Ishikawa (cell line): ENCODE data around the gene AMMECR1.

ENCODE experiments used
- CEBPB ChIP-seq: IDR thresholded peaks from 2 replicates; pipeline ENCODE4 v1.6.1; 2012
- CREB1 ChIP-seq: IDR thresholded peaks from 2 replicates; pipeline ENCODE4 v1.6.1; 2012; ENCODE audit warnings: low read depth
- EGR1 ChIP-seq: IDR thresholded peaks from 2 replicates; pipeline ENCODE4 v1.6.1; 2012
- EP300 ChIP-seq: IDR thresholded peaks from 2 replicates; pipeline ENCODE4 v1.6.1; 2012; ENCODE audit warnings: borderline replicate concordance
- FOXM1 ChIP-seq: IDR thresholded peaks from 2 replicates; pipeline ENCODE4 v1.6.1; 2012; ENCODE audit warnings: low read depth, borderline replicate concordance
- MAX ChIP-seq: IDR thresholded peaks from 2 replicates; pipeline ENCODE4 v1.6.1; 2012
- NFIC ChIP-seq: IDR thresholded peaks from 2 replicates; pipeline ENCODE4 v1.6.1; 2012
- RAD21 ChIP-seq: IDR thresholded peaks from 2 replicates; pipeline ENCODE4 v1.6.1; 2012; ENCODE audit warnings: low read depth
- TAF1 ChIP-seq: IDR thresholded peaks from 2 replicates; pipeline ENCODE4 v1.6.1; 2012; ENCODE audit warnings: low read depth, mild to moderate bottlenecking
- TCF12 ChIP-seq: IDR thresholded peaks from 2 replicates; pipeline ENCODE4 v1.6.1; 2012; ENCODE audit warnings: low read depth
- TEAD4 ChIP-seq: IDR thresholded peaks from 2 replicates; pipeline ENCODE4 v1.6.1; 2012
- USF1 ChIP-seq: IDR thresholded peaks from 2 replicates; pipeline ENCODE4 v1.6.1; 2012
- YY1 ChIP-seq: IDR thresholded peaks from 2 replicates; pipeline ENCODE4 v1.6.1; 2012; ENCODE audit warnings: low read depth
- ZBTB7A ChIP-seq: IDR thresholded peaks from 2 replicates; pipeline ENCODE4 v1.6.1; 2012; ENCODE audit warnings: low read depth
- TF ChIP-seq, protein P1 (sequence below): IDR thresholded peaks from 2 replicates; pipeline ENCODE4 v1.6.1; 2012; ENCODE audit warnings: low read depth, mild to moderate bottlenecking

The AMMECR1 gene

GRCh38 chrX:110201799-110202198 is 116.1 kb downstream of the AMMECR1 start:
- TF ChIP-seq NFIC: no peak
- TF ChIP-seq CREB1: no peak
- TF ChIP-seq TAF1: no peak
- TF ChIP-seq, protein P1, sequence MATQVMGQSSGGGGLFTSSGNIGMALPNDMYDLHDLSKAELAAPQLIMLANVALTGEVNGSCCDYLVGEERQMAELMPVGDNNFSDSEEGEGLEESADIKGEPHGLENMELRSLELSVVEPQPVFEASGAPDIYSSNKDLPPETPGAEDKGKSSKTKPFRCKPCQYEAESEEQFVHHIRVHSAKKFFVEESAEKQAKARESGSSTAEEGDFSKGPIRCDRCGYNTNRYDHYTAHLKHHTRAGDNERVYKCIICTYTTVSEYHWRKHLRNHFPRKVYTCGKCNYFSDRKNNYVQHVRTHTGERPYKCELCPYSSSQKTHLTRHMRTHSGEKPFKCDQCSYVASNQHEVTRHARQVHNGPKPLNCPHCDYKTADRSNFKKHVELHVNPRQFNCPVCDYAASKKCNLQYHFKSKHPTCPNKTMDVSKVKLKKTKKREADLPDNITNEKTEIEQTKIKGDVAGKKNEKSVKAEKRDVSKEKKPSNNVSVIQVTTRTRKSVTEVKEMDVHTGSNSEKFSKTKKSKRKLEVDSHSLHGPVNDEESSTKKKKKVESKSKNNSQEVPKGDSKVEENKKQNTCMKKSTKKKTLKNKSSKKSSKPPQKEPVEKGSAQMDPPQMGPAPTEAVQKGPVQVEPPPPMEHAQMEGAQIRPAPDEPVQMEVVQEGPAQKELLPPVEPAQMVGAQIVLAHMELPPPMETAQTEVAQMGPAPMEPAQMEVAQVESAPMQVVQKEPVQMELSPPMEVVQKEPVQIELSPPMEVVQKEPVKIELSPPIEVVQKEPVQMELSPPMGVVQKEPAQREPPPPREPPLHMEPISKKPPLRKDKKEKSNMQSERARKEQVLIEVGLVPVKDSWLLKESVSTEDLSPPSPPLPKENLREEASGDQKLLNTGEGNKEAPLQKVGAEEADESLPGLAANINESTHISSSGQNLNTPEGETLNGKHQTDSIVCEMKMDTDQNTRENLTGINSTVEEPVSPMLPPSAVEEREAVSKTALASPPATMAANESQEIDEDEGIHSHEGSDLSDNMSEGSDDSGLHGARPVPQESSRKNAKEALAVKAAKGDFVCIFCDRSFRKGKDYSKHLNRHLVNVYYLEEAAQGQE: no peak
- no peak for TF ChIP-seq CEBPB
- no peak for TF ChIP-seq MAX
- no peak for TF ChIP-seq FOXM1
- TF ChIP-seq EGR1: no peak
- no peak for TF ChIP-seq YY1
- no peak for TF ChIP-seq ZBTB7A
- TF ChIP-seq TCF12: no peak
- no peak for TF ChIP-seq USF1
- TF ChIP-seq EP300: no peak
- no peak for TF ChIP-seq TEAD4
- no peak for TF ChIP-seq RAD21

DNA sequence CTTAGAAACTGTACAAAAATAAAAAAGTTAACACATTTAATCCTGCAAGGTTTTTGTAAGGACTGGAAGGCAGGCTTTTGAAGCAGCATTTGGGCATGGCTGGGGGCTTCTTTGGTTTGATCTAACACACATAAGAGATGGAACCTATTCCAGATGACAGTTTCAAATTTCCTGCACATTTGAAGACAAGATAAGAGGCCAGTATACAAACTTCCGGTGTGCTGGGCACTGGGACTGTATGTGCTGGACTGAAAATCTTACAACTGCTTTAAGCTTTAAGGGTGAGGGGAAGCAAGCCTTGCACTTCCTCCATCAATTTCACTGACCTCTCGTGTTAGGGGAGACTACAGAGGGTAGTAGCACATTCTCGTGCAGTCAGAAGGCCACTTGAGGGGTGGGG is 122.9 kb downstream of the AMMECR1 start:
- TF ChIP-seq CEBPB (no peak), TAF1 (no peak), FOXM1 (no peak), NFIC (no peak), TCF12 (no peak), RAD21 (no peak), ZBTB7A (no peak), EP300 (no peak), MAX (no peak), CREB1 (no peak), YY1 (no peak), TEAD4 (no peak), USF1 (no peak)
- TF ChIP-seq, protein P1: no peak

DNA sequence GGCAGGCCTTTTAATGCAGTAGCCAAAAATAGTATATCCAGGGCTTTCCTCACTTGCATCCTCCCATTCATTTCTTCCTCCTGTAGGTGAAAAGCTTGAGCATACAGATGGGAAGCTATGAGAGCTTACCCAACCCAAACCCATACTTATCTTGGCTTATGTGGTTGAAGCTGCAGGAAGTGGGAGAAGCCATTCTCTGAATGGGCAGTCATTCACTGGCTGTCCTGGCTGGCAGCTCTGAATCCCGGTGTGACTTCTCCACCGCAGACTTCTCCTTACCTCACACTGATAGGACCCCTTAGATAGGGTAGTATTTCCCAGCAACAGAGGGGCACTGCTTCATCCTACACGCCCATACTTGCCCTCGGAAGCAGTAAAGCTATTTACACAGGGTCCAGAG is 125.4 kb downstream of the AMMECR1 start:
- TF ChIP-seq, protein P1: no peak
- no peak for TF ChIP-seq FOXM1
- no peak for TF ChIP-seq NFIC
- TF ChIP-seq TAF1: no peak
- no peak for TF ChIP-seq YY1
- TF ChIP-seq CREB1: no peak
- no peak for TF ChIP-seq MAX
- TF ChIP-seq ZBTB7A: no peak
- TF ChIP-seq EP300: no peak
- TF ChIP-seq RAD21: no peak
- no peak for TF ChIP-seq TEAD4
- TF ChIP-seq TCF12: no peak
- no peak for TF ChIP-seq USF1
- TF ChIP-seq EGR1: no peak
- no peak for TF ChIP-seq CEBPB
